ENCODE measurements around the gene TNFRSF14.

DNA sequence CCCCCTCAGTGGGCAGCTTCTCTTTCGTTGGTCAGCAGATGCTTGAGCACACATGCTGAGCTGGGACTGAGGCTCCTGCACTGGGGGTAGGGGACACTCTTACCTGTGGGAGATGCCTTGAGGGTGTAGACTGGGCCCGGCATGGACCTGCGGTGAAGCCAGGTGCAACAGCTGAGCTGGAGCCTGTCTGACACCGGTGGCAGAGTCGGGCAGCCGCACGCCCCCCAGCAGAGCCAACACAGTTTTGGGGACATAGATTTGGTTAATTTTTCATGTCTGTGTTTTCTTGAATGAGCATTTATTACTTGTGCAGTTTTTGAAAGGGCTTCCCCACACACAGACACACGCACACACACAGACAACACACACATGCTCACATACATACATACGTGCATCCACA lies 20.2 kb upstream of the TNFRSF14 start:
- TF ChIP-seq GATA2 (IDR thresholded peaks at IDR 0.05; ENCODE audit: low read depth, low read length) (no peak), GATA3 (IDR thresholded peaks at IDR 0.05; ENCODE audit: low read depth, low read length) (no peak)
